Right lobe of liver (tissue), 4 donors: ENCODE measurements around the gene PSMD2.

ENCODE experiments used
- CTCF ChIP-seq, 4 donors: fragments of 200-600 bp in 3 of 4; fragments of 450-650 bp in 1 of 4; IDR thresholded peaks; one replicate each; pipeline versions ENCODE4 v1.5.1 to v1.8.0; 2016 to 2022; ENCODE audit warnings: antibody characterized with exemption in 4 of 4, mild to moderate bottlenecking in 2 of 4
- POLR2A ChIP-seq: fragments of 450-650 bp; IDR thresholded peaks from one replicate; pipeline ENCODE4 v1.6.1; 2017; ENCODE audit warnings: antibody characterized with exemption, mild to moderate bottlenecking
- donor health status: DM: no; HTN: no; CAD: no.
- donor health status: DM: no; HTN: no; CAD: no.
- donor health status: DM: no; HTN: yes; CAD: no.

DNA sequence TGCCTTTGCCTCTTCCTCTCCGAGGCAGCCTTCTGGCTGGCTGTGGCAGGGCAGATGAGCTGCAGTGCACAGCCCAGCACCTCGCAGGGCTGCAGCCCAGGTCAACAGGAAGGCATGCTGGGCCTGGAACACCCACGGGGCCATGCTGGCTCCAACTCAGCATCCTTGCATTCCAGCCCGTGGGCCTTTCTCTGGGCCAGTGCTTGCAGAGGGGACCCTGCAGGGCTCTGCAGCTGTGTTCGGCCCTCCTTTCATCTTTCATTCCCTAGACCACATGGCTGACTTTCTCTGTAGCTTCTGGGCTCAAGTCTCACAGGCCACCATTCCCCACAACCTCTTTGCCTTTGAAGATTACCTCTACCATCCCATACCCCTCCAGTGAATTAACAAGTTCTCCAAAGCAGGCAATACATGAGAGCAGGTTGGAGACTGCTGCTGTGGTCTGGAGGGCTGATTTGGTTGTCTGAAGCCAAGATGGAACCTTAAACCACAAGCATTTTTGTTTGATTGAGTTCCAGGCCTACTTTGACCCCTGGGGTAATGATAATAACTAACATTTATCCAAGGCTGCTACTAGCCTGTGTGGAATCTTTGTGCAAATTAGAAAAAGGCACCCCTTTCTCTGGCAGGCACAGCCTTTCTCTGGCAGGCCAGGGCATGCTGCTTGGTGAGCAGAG lies 44.3 kb downstream of the PSMD2 start:
- TF ChIP-seq POLR2A (no peak), CTCF (IDR thresholded peaks at IDR 0.05) (no peak)
